ENCODE results near the gene SMOC1.

The SMOC1 gene

GRCh38 chr14:69865701-69866365 is 13.4 kb upstream of the SMOC1 start:
- no peak for DNase-seq

- no peak for DNase-seq
Measured at GRCh38 chr14:69868363-69868963, 10.8 kb upstream of the SMOC1 start.

GRCh38 chr14:69870613-69871012 is 8.6 kb upstream of the SMOC1 start:
- DNase-seq = no peak

GRCh38 chr14:69873877-69874780 is 5.1 kb upstream of the SMOC1 start:
- DNase-seq = no peak

GRCh38 chr14:69876221-69876847 is 2.9 kb upstream of the SMOC1 start:
- no peak for DNase-seq

- DNase-seq = no peak
Measured at GRCh38 chr14:69876848-69877306, 2.3 kb upstream of the SMOC1 start.

GRCh38 chr14:69877492-69877891 is 1.7 kb upstream of the SMOC1 start:
- DNase-seq = peak; percentile 14

GRCh38 chr14:69878251-69878650 is 965 bp upstream of the SMOC1 start:
- no peak for DNase-seq

GRCh38 chr14:69880044-69880487 is 850 bp downstream of the SMOC1 start:
- no peak for DNase-seq

GRCh38 chr14:69880893-69881292 is 1.7 kb downstream of the SMOC1 start:
- no peak for DNase-seq

GRCh38 chr14:69882116-69882864 is 3.1 kb downstream of the SMOC1 start:
- DNase-seq = no peak

- DNase-seq = no peak
Measured at GRCh38 chr14:69882915-69883314, 3.7 kb downstream of the SMOC1 start.

- no peak for DNase-seq
Measured at GRCh38 chr14:69886453-69887242, 7.4 kb downstream of the SMOC1 start.

- DNase-seq = no peak
Measured at GRCh38 chr14:69887740-69888657, 8.8 kb downstream of the SMOC1 start.

- no peak for DNase-seq
Measured at GRCh38 chr14:69891422-69891821, 12.2 kb downstream of the SMOC1 start.

- no peak for DNase-seq
Measured at GRCh38 chr14:69895109-69895508, 15.9 kb downstream of the SMOC1 start.

GRCh38 chr14:69896080-69896479 is 16.9 kb downstream of the SMOC1 start:
- DNase-seq = no peak

- no peak for DNase-seq
Measured at GRCh38 chr14:69896972-69897371, 17.8 kb downstream of the SMOC1 start.

GRCh38 chr14:69900603-69901002 is 21.4 kb downstream of the SMOC1 start:
- no peak for DNase-seq

Data from NCI-H1436 (cell line).